WI38 (cell line): ENCODE results near the gene TUBG2.

ENCODE experiments used
- H3K4me3 ChIP-seq: 2 replicates; pipeline ENCODE4 v1.5.1; 2011; ENCODE audit warnings: low read depth, mild to moderate bottlenecking, control low read depth, low read length
- TF ChIP-seq, protein P1 (sequence below): IDR thresholded peaks from 2 replicates; pipeline ENCODE4 v1.5.1; 2012; ENCODE audit warnings: low read depth, mild to moderate bottlenecking, control low read depth, low read length

TUBG2 gene

DNA sequence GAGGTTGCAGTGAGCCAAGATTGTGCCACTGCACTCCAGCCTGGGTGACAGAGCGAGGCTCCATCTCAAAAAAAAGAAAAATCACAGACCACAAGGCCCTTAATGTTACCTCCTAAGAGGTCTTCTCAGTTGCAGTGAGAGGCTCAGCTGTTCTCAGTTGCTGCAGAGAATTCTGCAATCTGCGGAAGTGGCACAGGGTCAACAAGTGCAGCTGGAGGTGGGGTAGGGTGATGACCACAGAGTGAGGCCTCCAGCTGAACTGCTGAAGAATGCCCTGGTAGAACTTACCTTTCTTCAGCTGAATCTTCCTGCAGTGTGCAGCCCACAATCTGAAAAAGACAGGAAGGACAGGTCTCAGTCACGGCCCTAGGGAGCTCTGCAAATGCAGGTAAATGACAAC is 49.5 kb downstream of the TUBG2 start:
- TF ChIP-seq, protein P1, sequence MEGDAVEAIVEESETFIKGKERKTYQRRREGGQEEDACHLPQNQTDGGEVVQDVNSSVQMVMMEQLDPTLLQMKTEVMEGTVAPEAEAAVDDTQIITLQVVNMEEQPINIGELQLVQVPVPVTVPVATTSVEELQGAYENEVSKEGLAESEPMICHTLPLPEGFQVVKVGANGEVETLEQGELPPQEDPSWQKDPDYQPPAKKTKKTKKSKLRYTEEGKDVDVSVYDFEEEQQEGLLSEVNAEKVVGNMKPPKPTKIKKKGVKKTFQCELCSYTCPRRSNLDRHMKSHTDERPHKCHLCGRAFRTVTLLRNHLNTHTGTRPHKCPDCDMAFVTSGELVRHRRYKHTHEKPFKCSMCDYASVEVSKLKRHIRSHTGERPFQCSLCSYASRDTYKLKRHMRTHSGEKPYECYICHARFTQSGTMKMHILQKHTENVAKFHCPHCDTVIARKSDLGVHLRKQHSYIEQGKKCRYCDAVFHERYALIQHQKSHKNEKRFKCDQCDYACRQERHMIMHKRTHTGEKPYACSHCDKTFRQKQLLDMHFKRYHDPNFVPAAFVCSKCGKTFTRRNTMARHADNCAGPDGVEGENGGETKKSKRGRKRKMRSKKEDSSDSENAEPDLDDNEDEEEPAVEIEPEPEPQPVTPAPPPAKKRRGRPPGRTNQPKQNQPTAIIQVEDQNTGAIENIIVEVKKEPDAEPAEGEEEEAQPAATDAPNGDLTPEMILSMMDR: no peak
- no peak overlapping the region for H3K4me3 ChIP-seq

DNA sequence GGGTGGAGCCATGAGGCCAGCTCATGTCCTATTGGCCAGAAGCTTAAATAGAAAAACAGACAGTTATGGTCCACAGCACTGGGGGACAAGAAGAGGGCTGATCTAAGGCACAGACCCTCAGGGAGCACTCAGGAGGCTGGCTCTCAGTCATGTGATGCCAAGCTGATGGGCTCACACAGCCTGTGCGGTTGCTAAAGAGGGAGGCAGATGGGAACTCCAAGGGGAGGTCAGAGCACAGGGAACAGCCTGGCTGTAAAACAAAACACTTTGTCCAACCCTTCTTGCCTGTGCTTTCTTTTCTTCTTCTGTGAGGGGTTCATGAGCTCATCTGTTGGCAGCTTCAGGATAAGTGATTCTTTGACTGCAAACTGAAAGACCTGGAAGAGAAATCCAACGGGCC is 50.5 kb downstream of the TUBG2 start:
- H3K4me3 ChIP-seq: no peak overlapping the region
- TF ChIP-seq, protein P1: no peak
